ENCODE results near the gene IL36B. TPM values are rescaled to one million over a fixed set of nuclear protein-coding genes. Genes with fewer than 3 reads are reported as not detected.

IL36B gene
- total and polyA plus RNA-seq, 8 donors, result not detected

DNA sequence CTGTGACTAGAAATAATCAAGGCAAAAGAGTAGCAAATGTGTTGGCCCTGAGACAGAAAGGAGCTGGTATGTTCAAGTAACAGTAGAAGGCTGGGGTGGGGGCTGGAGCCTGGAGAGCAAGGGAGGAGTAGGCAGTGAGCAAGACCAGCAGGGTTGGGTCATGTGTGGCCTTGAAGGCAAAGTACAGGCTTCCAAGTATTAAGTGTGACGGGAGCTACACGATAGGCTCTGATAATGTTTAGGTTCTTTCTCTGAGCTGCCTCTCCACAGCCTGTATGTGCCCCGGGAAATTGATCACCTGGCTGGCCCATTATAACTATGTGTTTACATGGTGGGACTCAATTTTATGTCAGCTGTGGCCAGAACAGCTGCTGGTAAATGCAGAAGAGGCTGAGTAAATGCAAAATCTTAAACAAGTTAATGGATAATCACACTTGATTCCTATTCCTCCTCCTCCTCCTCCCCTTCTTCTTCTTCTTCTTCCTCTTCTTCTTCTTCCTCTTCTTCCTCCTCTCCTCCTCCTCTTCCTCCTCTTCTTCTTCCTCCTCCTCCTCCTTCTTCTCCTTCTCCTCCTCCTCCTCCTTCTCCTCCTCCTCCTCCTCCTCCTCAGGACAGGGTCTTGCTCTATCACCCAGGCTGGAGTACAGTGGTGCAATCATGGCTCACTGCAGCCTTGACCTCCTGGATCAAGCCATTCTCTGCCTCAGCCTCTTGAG, 24.4 kb upstream of the IL36B start:
- no peak overlapping the region for H3K4me3 ChIP-seq
- intact Hi-C loops (cut with DNase I), result no loop called here
- peak overlapping the region; percentile 7 to 37 for H3K27ac ChIP-seq
- H3K9me3 ChIP-seq, result no peaks in the 10 kb centered on the region
- no peaks in the 10 kb centered on the region for H3K36me3 ChIP-seq
- H3K27me3 ChIP-seq, result peaks cover 0 to 5% of the 10 kb centered on the region in 2 donors
- H3K4me1 ChIP-seq, result no peaks in the 10 kb centered on the region
- ATAC-seq (no peak), DNase-seq (no peak)
- TF ChIP-seq, protein P1, sequence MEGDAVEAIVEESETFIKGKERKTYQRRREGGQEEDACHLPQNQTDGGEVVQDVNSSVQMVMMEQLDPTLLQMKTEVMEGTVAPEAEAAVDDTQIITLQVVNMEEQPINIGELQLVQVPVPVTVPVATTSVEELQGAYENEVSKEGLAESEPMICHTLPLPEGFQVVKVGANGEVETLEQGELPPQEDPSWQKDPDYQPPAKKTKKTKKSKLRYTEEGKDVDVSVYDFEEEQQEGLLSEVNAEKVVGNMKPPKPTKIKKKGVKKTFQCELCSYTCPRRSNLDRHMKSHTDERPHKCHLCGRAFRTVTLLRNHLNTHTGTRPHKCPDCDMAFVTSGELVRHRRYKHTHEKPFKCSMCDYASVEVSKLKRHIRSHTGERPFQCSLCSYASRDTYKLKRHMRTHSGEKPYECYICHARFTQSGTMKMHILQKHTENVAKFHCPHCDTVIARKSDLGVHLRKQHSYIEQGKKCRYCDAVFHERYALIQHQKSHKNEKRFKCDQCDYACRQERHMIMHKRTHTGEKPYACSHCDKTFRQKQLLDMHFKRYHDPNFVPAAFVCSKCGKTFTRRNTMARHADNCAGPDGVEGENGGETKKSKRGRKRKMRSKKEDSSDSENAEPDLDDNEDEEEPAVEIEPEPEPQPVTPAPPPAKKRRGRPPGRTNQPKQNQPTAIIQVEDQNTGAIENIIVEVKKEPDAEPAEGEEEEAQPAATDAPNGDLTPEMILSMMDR (IDR thresholded peaks at IDR 0.05), result no peak

DNA sequence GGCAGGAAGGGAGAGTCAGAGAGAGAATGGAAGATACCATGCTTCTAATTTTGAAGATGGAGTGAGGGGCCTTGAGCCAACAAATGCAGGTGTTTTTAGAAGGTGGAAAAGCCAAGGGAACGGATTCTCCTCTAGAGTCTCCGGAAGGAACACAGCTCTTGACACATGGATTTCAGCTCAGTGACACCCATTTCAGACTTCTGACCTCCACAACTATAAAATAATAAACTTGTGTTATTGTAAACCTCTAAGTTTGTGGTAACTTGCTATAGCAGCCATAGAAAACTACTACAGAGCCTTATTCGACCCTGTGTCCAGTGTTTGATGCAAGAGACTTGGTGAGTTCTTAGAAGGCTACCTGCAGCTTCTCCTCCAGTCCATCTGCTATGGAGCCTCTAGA, 22.9 kb upstream of the IL36B start:
- no peak overlapping the region for H3K4me3 ChIP-seq
- intact Hi-C loops (cut with DNase I), result no loop called here

DNA sequence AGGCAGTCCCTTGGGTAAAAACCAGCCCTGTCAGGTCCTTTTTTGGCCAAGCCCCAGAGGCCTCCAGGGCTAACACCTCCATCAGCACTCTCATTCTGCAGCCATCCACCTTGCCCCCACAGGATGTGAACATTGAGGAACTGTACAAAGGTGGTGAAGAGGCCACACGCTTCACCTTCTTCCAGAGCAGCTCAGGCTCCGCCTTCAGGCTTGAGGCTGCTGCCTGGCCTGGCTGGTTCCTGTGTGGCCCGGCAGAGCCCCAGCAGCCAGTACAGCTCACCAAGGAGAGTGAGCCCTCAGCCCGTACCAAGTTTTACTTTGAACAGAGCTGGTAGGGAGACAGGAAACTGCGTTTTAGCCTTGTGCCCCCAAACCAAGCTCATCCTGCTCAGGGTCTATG, 22.4 kb upstream of the IL36B start:
- DNase-seq, result no peak
- no peaks in the 10 kb centered on the region for H3K36me3 ChIP-seq

More for the DNA sequence above, 22.9 kb upstream of the IL36B start:
- Histone ChIP-seq H3K27me3 (peaks cover 0 to 5% of the 10 kb centered on the region in 2 donors), H3K27ac (no peak overlapping the region), H3K9me3 (no peaks in the 10 kb centered on the region), H3K36me3 (no peaks in the 10 kb centered on the region), H3K4me1 (no peaks in the 10 kb centered on the region)
- TF ChIP-seq, protein P1 (IDR thresholded peaks at IDR 0.05), result no peak
- ATAC-seq, result no peak
- DNase-seq, result no peak

DNA sequence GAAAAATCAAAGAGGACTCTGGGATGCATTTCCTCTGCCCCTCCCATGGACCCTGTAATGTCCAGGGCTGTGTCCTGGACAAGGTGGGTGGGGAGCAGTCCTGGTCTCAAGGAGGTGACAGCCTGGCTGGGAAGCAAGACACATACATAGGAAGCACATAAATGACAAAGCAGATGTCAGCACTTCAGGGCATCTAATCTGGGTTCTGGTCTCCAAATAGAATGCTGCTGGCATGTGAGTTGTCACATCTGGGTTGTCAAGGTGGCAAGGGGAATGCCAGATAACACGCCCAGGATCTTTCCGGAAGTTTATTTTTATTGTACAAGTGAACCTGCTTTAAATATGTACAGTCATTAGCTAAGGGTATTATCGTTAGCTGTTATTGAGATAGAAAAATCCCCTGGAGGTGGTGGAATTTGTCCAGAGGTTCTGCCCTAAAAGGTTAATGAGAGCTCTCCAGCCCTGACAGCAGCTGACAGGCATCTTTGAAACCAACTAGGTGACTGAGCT, 20.7 kb upstream of the IL36B start:
- ATAC-seq (no peak), DNase-seq (no peak)
- intact Hi-C loops (cut with DNase I), result no loop called here
- Histone ChIP-seq H3K9me3 (no peaks in the 10 kb centered on the region), H3K36me3 (no peaks in the 10 kb centered on the region), H3K4me1 (no peaks in the 10 kb centered on the region), H3K4me3 (no peak overlapping the region), H3K27ac (no peak overlapping the region), H3K27me3 (peaks cover 0 to 5% of the 10 kb centered on the region in 2 donors)
- TF ChIP-seq, protein P1 (IDR thresholded peaks at IDR 0.05), result no peak

More for the DNA sequence above, 22.4 kb upstream of the IL36B start:
- Histone ChIP-seq H3K4me3 (no peak overlapping the region), H3K4me1 (no peaks in the 10 kb centered on the region), H3K27me3 (peaks cover 0 to 5% of the 10 kb centered on the region in 2 donors), H3K27ac (no peak overlapping the region), H3K9me3 (no peaks in the 10 kb centered on the region)
- no peak for ATAC-seq
- TF ChIP-seq, protein P1 (IDR thresholded peaks at IDR 0.05), result no peak
- intact Hi-C loops (cut with DNase I), result no loop called here

DNA sequence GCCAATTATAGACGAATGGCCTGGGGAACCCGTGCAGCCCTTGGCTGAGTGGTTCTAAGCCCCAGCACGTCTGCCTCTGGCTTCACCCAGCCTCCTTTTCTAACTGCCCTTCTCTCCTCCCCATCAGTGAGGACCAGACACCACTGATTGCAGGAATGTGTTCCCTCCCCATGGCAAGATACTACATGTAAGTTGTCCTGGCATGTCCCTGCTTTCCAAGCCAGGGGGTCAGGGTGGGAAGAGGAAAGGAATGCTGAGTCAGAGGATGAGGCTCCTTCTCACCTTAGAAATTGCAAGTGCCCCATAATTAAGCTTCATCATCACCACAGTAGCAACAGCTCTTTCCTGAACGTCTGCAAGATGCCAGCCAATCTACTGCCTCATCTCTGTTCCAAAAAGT, 19.9 kb upstream of the IL36B start:
- TF ChIP-seq, protein P1 (IDR thresholded peaks at IDR 0.05), result no peak
- Histone ChIP-seq H3K4me3 (no peak overlapping the region), H3K27me3 (peaks cover 0 to 5% of the 10 kb centered on the region in 2 donors), H3K27ac (no peak overlapping the region), H3K4me1 (no peaks in the 10 kb centered on the region), H3K9me3 (no peaks in the 10 kb centered on the region), H3K36me3 (no peaks in the 10 kb centered on the region)
- DNase-seq, result no peak
- ATAC-seq, result no peak
- intact Hi-C loops (cut with DNase I), result no loop called here

Data from left lung (tissue), 10 donors.